NCI-H82 treated with DMSO at 0.1 percent for 48 hours (cell line): ENCODE measurements around the gene TOR4A.

Source experiments
- DNase-seq: peaks from one replicate; lab custom pipeline; 2025; ENCODE audit not compliant: unreplicated experiment; lab: John Stamatoyannopoulos, UW

TOR4A gene

DNA sequence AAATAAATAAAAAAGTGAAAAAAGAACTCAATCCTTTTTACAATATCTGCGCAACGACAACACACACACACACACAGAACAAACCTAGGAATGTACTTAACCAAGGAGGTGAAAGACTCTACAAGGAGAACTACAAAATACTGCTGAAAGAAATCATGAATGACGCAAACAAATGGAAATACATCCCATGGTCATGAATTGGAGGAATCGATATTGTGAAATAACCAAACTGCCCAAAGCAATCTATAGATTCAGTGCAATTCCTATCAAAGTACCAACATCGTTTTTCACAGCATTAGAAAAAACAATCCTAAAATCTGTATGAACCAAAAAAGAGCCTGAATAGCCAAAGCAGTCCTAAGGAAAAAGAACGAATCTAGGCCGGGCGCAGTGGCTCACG lies 54.4 kb downstream of the TOR4A start:
- no peak for DNase-seq
